NCI-H2227 treated with DMSO at 0.1 percent for 48 hours (cell line): Measurements from ENCODE around the gene TRNP1.
A peak's percentile ranks its signal among the peaks of the same experiment; 100 is the strongest.

Experiments
- DNase-seq: peaks from one replicate; lab custom pipeline; 2025; lab: John Stamatoyannopoulos, UW

The TRNP1 gene

GRCh38 chr1:27001570-27002360, 8.3 kb downstream of the TRNP1 start:
- no peak for DNase-seq

DNA sequence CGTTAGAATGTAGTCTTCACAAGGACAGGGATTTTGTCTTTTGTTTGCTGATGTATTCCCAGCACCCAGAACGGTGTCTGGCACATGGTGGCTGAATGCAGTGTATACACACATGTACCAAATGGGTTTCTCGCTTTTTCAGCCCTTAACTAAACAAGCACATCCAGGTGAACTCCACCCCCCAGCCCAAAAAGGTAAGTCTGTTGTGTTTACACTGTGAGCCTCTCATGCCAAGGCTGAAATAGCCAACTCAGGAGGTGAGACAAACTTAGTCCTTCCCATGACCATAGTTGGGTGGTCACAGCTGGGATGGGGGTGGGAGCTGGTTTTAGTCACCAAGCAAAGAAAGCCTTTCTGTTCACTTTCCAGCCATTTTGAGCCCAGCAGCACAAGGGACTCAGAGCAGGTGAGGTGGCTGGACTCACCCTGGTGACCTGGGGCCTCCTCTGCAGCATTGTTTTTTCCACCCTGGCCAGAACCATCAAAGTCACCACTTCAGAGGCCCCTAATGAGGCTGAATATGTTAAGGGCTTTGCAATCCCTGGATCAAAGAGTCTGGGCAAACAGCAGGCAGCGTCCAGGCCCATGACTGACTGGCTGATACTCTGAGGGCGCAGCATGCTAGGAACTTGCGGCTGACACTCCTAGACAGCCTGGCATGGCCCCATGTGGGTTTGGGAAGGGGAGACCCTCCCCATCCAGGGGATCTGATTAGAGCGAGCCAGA, 10.4 kb downstream of the TRNP1 start:
- DNase-seq = no peak

- peak; percentile 65 for DNase-seq
These were observed 11.1 kb downstream of the TRNP1 start for GRCh38 chr1:27004471-27005165.

- no peak for DNase-seq
These were observed 11.7 kb downstream of the TRNP1 start for GRCh38 chr1:27005166-27005530.

GRCh38 chr1:27005648-27006496, 12.4 kb downstream of the TRNP1 start:
- no peak for DNase-seq

GRCh38 chr1:27006683-27007082, 13.2 kb downstream of the TRNP1 start:
- DNase-seq = no peak

DNA sequence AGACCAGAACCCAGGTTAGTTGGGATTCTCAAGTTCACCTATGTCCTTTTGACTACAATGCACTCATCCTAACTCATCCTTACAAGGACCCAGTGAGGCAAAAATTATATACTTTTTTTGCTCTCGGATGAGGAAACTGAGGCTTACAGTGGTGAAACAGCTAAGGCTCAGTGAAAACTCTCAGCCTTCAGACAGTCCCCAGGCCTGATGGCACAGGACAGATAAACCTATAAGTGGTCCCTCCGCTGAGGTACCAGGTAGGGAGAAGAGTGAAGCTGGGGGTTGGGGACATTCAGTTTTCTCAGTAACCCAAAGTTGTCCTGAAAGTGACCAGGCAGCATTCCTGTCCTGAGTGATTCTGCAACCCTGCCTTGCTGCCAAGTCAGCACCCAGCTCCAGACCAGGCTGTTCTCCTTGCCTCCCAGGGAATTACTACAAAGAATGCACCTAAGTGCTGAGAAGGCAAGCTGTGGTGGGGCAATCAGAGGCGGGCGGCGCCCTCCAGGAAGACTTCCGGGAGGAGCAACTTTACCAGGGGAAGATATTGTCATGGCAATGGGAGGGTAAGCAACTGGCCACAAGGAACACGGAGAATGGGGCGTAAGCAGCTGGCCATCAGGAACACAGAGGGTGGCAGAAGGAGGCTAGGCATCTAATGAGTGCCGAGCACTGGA, 14.6 kb downstream of the TRNP1 start:
- DNase-seq = no peak

GRCh38 chr1:27009601-27010197, 16.2 kb downstream of the TRNP1 start:
- no peak for DNase-seq

DNA sequence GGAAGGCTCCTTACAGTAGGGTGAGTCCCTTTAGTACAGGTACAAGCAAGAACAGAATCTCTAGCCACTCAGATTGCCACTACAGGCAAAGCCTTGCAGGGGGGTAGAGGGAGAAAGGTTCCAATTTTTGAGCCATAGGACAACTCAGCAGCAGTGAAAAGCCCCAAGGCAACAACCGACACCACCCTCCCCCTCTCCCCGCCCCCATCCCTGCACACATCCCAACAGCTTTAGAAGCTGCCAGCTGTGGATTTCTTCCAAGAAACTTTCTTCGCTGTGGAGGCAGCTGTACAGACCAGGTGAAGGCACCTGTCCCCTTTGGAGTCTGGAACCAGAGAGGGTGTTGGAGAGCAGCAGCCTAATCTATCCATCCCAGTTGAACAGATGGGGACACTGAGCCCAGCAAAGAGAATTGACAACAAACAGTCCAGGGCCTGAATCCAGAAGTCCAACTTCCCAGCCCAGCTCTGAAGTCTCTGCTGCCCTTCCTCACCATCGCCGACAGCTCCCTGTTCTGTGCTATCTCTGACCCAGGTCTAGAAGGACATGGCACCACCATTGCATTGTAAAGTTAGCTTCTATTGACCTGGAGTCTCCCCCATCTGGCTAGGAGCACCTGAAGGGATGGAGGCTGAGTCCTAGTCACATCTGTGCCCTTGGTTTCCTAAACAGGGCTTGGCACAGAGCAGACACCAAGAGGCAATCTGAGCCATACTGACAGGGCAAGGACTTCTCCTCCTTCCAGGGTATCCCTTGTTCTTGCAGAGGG, 16.9 kb downstream of the TRNP1 start:
- no peak for DNase-seq

GRCh38 chr1:27011058-27011764, 17.7 kb downstream of the TRNP1 start:
- no peak for DNase-seq

GRCh38 chr1:27011976-27012563, 18.6 kb downstream of the TRNP1 start:
- no peak for DNase-seq

DNA sequence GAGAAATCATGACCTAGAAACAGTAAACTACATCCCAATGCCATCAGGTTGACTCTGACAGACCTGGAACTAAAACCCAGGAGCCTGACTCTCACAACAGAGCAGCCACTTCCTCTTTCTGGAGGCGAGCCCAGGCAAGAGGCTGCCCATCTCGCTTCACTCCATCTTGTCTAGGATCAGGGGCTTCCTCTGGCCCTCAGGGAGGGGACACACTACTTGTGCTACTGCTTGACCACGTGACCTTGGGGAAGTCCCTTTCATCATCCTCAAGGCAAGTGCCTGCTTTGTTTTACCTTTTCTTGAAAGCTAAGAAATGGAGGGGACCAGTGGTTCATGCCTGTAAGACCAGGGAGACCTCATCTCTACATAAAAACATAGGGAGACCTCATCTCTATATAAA, 21.8 kb downstream of the TRNP1 start:
- DNase-seq = no peak

GRCh38 chr1:27016376-27016775, 22.9 kb downstream of the TRNP1 start:
- DNase-seq = no peak

DNA sequence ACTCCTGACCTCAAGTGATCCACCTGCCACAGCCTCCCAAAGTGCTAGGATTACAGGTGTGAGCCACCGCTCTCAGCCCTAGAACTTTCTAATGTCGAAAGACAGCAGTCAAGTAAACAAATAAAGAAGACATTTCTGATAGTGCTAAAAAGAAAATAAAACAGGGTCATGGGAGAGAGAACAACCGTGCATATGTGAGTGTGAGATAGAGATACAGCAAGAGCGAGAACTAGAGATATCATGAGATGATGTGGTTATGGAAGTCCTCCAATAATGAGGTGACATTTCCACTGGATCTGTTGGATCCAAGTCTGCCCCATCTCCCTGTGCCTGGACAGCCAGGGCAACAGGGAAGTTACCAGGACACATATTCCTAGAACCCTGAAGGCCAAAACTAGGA, 23.7 kb downstream of the TRNP1 start:
- DNase-seq = no peak

DNA sequence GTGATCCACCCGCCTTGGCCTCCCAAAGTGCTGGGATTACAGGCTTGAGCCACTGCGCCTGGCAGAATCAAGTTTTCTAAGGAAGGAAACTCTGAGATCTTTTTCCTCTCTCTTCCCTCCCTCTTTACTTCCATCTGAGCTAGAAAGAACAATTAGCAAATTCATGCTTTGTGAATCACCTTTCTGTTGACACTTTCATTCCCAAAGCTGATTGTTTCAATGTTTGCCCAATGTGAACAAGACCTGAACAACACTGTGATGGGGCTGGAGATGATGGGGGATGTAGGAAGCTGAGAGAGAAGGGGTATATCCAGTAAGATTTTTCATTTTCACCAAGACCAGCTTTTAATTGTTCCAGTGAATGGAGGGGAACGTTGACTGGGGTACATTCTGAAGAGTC, 24.8 kb downstream of the TRNP1 start:
- no peak for DNase-seq

- no peak for DNase-seq
These were observed 28.0 kb downstream of the TRNP1 start for GRCh38 chr1:27021354-27022031.

DNA sequence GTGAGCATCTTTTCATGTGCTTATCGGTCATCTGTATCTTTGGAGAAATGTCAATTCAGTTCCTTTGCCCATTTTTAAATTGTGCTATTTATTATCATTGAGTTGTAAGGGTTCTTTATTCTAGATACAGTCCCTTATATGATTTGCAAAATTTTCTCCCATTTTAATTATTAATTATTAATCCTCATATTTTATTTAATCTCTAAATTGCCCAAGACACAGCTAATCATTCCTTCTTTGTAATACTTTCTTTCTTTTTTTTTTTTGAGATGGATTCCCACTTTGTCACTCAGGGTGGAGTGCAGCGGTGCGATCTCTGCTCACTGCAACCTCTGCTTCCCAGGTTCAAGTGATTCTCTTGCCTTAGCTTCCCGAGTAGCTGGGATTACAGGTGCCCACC, 32.2 kb downstream of the TRNP1 start:
- DNase-seq = no peak
